Uterus (tissue), 4 donors: Measurements from ENCODE around the gene TBXAS1. TPM values are rescaled to one million over a fixed set of nuclear protein-coding genes. Genes with fewer than 3 reads are reported as not detected.

ENCODE experiments used
- DNase-seq, 2 donors: peaks; one replicate each; pipeline ENCODE4 v3.0.0-alpha.2; 2019 to 2020
- H3K27ac ChIP-seq, 2 donors: fragments of 200-600 bp; sonication (generic); 1 replicate in 1 of 2; 2 replicates in 1 of 2; pipeline ENCODE4 v1.5.1; 2016 to 2018
- H3K27me3 ChIP-seq, 2 donors: fragments of 200-600 bp; sonication (generic); one replicate each; pipeline ENCODE4 v1.5.1; 2018 to 2019; ENCODE audit warnings: control low read depth in 1 of 2
- H3K36me3 ChIP-seq, 2 donors: fragments of 200-600 bp; sonication (generic); one replicate each; pipeline ENCODE4 v1.5.1; 2019; ENCODE audit warnings: control low read depth in 1 of 2
- H3K4me1 ChIP-seq, 2 donors: fragments of 200-600 bp; sonication (generic); one replicate each; pipeline ENCODE4 v1.5.1; 2018 to 2019; ENCODE audit warnings: control low read depth in 1 of 2
- H3K4me3 ChIP-seq, 2 donors: fragments of 200-600 bp; sonication (generic); 1 replicate in 1 of 2; 2 replicates in 1 of 2; pipeline ENCODE4 v1.5.1; 2018 to 2019; ENCODE audit warnings: mild to moderate bottlenecking in 1 of 2
- H3K9me3 ChIP-seq, 2 donors: fragments of 200-600 bp; sonication (generic); one replicate each; pipeline ENCODE4 v1.5.1; 2019; ENCODE audit warnings: control low read depth in 1 of 2
- CTCF ChIP-seq, 4 experiments: fragments of 200-600 bp in 2 of 4; fragments of 450-650 bp in 2 of 4; sonication (generic) in 2 of 4; IDR thresholded peaks; one replicate each; pipeline ENCODE4 v1.5.1; 2016 to 2019; ENCODE audit warnings: antibody characterized with exemption in 4 of 4, mild to moderate bottlenecking in 2 of 4, moderate library complexity in 1 of 4
- POLR2A ChIP-seq, 2 donors: fragments of 450-650 bp; IDR thresholded peaks; one replicate each; pipeline ENCODE4 v1.6.1; 2016; ENCODE audit warnings: antibody characterized with exemption in 2 of 2, mild to moderate bottlenecking in 1 of 2, moderate library complexity in 1 of 2
- intact Hi-C: fragments of 100-400 bp; cut with DNase I; formaldehyde crosslinking; loops from one replicate; pipeline ENCODE4 v1.15.1; 2023; ENCODE audit warnings: low total_unique reads
- total RNA-seq, 4 donors: library from RNA; depleted of rRNA in 3 of 4; stranded (reverse); fragments of >200 nt in 3 of 4; gene quantifications; one replicate each; pipeline versions ENCODE4 v1.1.0 to v1.2.4, GENCODE V29; 2014 to 2023
- donor health status: DM: yes; HTN: yes; CAD: no.

The TBXAS1 gene
- total RNA-seq, 4 donors from 2014 or later: 6.6 to 14.3 (median 11.9) TPM

DNA sequence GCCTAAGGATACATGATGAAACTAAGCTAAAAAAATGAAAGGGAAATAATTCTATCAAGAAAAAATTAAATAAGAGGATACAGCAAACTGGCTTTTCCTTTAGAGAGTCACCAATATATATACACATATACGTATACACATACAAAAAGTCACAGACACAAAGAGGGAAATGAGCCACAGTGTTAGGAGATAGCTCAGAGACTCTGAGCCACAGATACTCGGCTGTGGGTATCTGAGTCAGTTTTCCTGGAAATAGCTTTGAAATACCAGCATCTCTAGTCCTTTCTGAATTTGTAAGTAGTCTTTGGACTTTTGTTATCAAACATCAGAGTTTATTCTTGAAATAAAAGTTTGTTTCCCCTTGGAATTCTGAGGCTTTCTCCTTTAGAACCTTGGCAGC, 111.8 kb downstream of the TBXAS1 start:
- TF ChIP-seq POLR2A (IDR thresholded peaks at IDR 0.05): no peak
- TF ChIP-seq CTCF (IDR thresholded peaks at IDR 0.05): no peak
- DNase-seq: no peak
- intact Hi-C loops: no loop called here
- Histone ChIP-seq H3K27ac (no peak overlapping the region), H3K4me3 (no peak overlapping the region), H3K4me1 (no peaks in the 10 kb centered on the region), H3K36me3 (no peaks in the 10 kb centered on the region), H3K27me3 (no peaks in the 10 kb centered on the region), H3K9me3 (no peaks in the 10 kb centered on the region)

DNA sequence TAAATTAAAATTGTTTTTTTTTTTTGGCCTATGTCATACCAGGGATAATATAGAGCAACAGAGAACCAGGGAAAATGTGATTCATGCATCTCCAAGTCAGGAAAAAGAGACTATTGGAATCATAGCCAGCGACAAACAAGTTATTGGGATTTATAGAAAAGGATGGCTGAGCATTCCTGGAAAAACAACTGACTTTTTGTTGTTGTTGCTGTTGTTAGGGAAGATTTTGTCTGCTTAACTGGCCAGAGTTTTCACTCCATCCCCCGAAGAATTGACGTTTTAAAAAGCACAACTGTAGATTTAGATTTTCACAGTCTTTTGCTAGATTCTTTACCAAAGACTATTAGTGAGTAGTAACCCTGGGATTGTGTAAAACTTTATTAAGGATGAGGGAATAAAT, 112.4 kb downstream of the TBXAS1 start:
- TF ChIP-seq POLR2A (IDR thresholded peaks at IDR 0.05) (no peak), CTCF (IDR thresholded peaks at IDR 0.05) (no peak)
- H3K4me1 ChIP-seq: no peaks in the 10 kb centered on the region
- H3K36me3 ChIP-seq: no peaks in the 10 kb centered on the region
- no peak overlapping the region for H3K27ac ChIP-seq
- intact Hi-C loops: no loop called here
- H3K9me3 ChIP-seq: no peaks in the 10 kb centered on the region
- DNase-seq: no peak
- no peak overlapping the region for H3K4me3 ChIP-seq
- H3K27me3 ChIP-seq: no peaks in the 10 kb centered on the region

DNA sequence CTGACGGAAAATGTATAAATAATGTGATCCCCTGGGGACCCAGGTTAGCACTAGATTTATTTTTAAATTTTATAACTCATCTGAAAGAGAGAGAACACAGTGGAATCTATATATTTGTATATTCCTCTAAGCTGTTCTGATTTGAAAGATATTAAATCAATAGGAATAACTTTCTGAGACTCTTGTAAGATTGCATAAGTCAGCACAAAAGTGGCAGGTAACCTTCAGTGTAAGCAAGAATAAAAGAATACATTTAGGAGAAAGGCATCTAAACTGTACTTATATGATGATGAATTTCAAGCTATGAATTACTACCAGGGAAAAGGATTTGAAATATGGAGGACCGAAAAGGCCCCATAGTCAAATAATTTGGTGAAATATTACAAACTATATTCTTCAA, 112.8 kb downstream of the TBXAS1 start:
- H3K4me3 ChIP-seq: no peak overlapping the region
- intact Hi-C loops: no loop called here
- no peak for DNase-seq
- TF ChIP-seq CTCF (IDR thresholded peaks at IDR 0.05) (no peak), POLR2A (IDR thresholded peaks at IDR 0.05) (no peak)
- H3K27me3 ChIP-seq: no peaks in the 10 kb centered on the region
- H3K9me3 ChIP-seq: no peaks in the 10 kb centered on the region
- no peaks in the 10 kb centered on the region for H3K4me1 ChIP-seq
- H3K36me3 ChIP-seq: no peaks in the 10 kb centered on the region
- no peak overlapping the region for H3K27ac ChIP-seq

DNA sequence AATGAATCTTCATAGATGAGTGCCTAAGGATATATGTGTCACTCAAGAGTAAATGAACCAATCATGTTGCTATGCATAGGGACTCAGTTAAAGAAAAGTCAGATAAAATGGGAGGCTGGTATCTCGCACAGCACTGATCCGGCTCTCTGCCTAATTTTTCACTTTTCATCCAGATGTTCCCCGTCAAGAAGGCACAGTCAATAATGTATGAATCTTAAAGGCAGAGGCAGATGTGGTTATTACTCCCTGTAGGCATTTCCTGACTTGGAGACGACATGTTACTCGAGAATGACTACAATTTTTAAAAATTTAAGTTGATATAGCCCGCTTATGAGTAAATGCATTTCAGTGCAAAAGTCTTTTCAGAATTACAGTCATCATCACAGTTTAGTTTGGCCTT, 113.6 kb downstream of the TBXAS1 start:
- H3K4me3 ChIP-seq: no peak overlapping the region

DNA sequence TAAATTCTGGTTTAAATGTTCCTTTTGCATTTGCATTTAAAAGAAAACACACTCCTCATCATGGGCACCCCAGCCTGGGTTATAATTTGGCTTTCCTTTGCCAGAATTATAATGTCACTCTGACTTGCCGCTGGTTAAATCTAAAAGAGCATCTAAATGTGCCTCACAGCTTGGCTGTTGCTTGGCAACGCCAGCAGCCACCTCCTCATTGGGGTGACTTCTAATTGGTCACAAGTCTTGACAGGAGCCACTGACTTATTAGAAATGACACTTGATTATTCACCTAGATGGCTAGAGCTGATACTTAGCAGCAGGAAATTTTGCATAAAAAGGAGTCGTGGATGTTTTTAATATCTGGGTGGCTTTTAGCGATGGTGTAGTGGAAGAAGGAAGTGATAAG, 114.3 kb downstream of the TBXAS1 start:
- Histone ChIP-seq H3K9me3 (no peaks in the 10 kb centered on the region), H3K4me1 (no peaks in the 10 kb centered on the region), H3K36me3 (no peaks in the 10 kb centered on the region), H3K4me3 (no peak overlapping the region), H3K27me3 (no peaks in the 10 kb centered on the region), H3K27ac (no peak overlapping the region)
- DNase-seq: no peak
- TF ChIP-seq POLR2A (IDR thresholded peaks at IDR 0.05) (no peak), CTCF (IDR thresholded peaks at IDR 0.05) (no peak)
- intact Hi-C loops: no loop called here

More for the DNA sequence above, 113.6 kb downstream of the TBXAS1 start:
- H3K27ac ChIP-seq: no peak overlapping the region
- H3K4me1 ChIP-seq: no peaks in the 10 kb centered on the region
- H3K36me3 ChIP-seq: no peaks in the 10 kb centered on the region
- TF ChIP-seq POLR2A (IDR thresholded peaks at IDR 0.05): no peak
- TF ChIP-seq CTCF (IDR thresholded peaks at IDR 0.05): no peak
- no peaks in the 10 kb centered on the region for H3K9me3 ChIP-seq
- no peak for DNase-seq
- no peaks in the 10 kb centered on the region for H3K27me3 ChIP-seq
- intact Hi-C loops: no loop called here
